AG08395 (cell line): Measurements from ENCODE around the gene AGAP1.

Experiments
- DNase-seq: peaks from one replicate; pipeline ENCODE4 v3.0.0; 2012; ENCODE audit warnings: mixed read lengths, low spot score

Gene AGAP1

GRCh38 chr2:235920216-235920865 lies 426.5 kb downstream of the AGAP1 start:
- no peak for DNase-seq

GRCh38 chr2:235921508-235922191 lies 427.8 kb downstream of the AGAP1 start:
- DNase-seq = no peak

GRCh38 chr2:235922839-235923238 lies 429.0 kb downstream of the AGAP1 start:
- DNase-seq = no peak

GRCh38 chr2:235923859-235924674 lies 430.2 kb downstream of the AGAP1 start:
- DNase-seq = no peak

GRCh38 chr2:235924675-235925063 lies 430.8 kb downstream of the AGAP1 start:
- no peak for DNase-seq

GRCh38 chr2:235925250-235925919 lies 431.5 kb downstream of the AGAP1 start:
- DNase-seq = no peak

GRCh38 chr2:235926229-235926628 lies 432.4 kb downstream of the AGAP1 start:
- DNase-seq = no peak

GRCh38 chr2:235928751-235929370 lies 435.0 kb downstream of the AGAP1 start:
- DNase-seq = no peak

- no peak for DNase-seq
These were observed 436.9 kb downstream of the AGAP1 start for GRCh38 chr2:235930701-235931100.

GRCh38 chr2:235931676-235932075 lies 437.8 kb downstream of the AGAP1 start:
- DNase-seq = no peak

- no peak for DNase-seq
These were observed 440.4 kb downstream of the AGAP1 start for GRCh38 chr2:235934059-235934773.

- no peak for DNase-seq
These were observed 441.1 kb downstream of the AGAP1 start for GRCh38 chr2:235934774-235935484.

GRCh38 chr2:235935773-235936172 lies 441.9 kb downstream of the AGAP1 start:
- no peak for DNase-seq

GRCh38 chr2:235936493-235936892 lies 442.6 kb downstream of the AGAP1 start:
- DNase-seq = no peak

GRCh38 chr2:235937087-235937486 lies 443.2 kb downstream of the AGAP1 start:
- DNase-seq = no peak

GRCh38 chr2:235937526-235937925 lies 443.7 kb downstream of the AGAP1 start:
- no peak for DNase-seq

GRCh38 chr2:235937936-235938335 lies 444.1 kb downstream of the AGAP1 start:
- DNase-seq = no peak

- DNase-seq = no peak
These were observed 444.8 kb downstream of the AGAP1 start for GRCh38 chr2:235938611-235939010.

GRCh38 chr2:235939471-235939870 lies 445.6 kb downstream of the AGAP1 start:
- DNase-seq = peak; percentile 14

GRCh38 chr2:235940330-235940729 lies 446.5 kb downstream of the AGAP1 start:
- peak; percentile 97 for DNase-seq

- DNase-seq = no peak
These were observed 450.7 kb downstream of the AGAP1 start for GRCh38 chr2:235944591-235944990.
